Skeletal muscle tissue (tissue), 4 donors: ENCODE data around the gene KITLG. TPM values are rescaled to one million over a fixed set of nuclear protein-coding genes. Genes with fewer than 3 reads are reported as not detected.
"Not testable (repeated sequence)": the region's sequence is repeated elsewhere in the genome, so short reads cannot be mapped to it uniquely, and the experiment has no call there.

ENCODE experiments used
- H3K27ac ChIP-seq: one replicate; pipeline ENCODE4 v1.7.0; 2013; ENCODE audit warnings: mild to moderate bottlenecking, low read depth, low read length, inconsistent platforms
- H3K27me3 ChIP-seq, 3 donors: one replicate each; pipeline ENCODE4 v1.7.0; 2013; ENCODE audit warnings: low read length in 3 of 3; ENCODE audit not compliant: control insufficient read depth in 3 of 3, insufficient read depth in 3 of 3
- H3K36me3 ChIP-seq, 3 donors: one replicate each; pipeline ENCODE4 v1.7.0; 2013; ENCODE audit warnings: low read length in 3 of 3; ENCODE audit not compliant: control insufficient read depth in 3 of 3, insufficient read depth in 3 of 3
- H3K4me1 ChIP-seq, 3 donors: one replicate each; pipeline ENCODE4 v1.7.0; 2013; ENCODE audit warnings: low read length in 3 of 3, mild to moderate bottlenecking in 3 of 3; ENCODE audit not compliant: control insufficient read depth in 3 of 3, insufficient read depth in 3 of 3
- H3K4me3 ChIP-seq, 3 donors: one replicate each; pipeline ENCODE4 v1.7.0; 2013; ENCODE audit warnings: low read length in 3 of 3
- H3K9ac ChIP-seq, 3 donors: one replicate each; pipeline ENCODE4 v1.7.0; 2013; ENCODE audit warnings: low read length in 3 of 3, mild to moderate bottlenecking in 3 of 3, moderate library complexity in 2 of 3, low read depth in 1 of 3
- H3K9me3 ChIP-seq, 3 donors: one replicate each; pipeline ENCODE4 v1.7.0; 2013; ENCODE audit warnings: low read length in 3 of 3; ENCODE audit not compliant: control insufficient read depth in 3 of 3
- total RNA-seq: library from RNA; depleted of rRNA; stranded (reverse); fragments of >200 nt; gene quantifications from one replicate; pipeline ENCODE4 v1.2.3, GENCODE V29; 2014
- donor health status: Osteomylitis.

Gene KITLG
- total RNA-seq, 1 donor from 2014 or later: 14.6 TPM

DNA sequence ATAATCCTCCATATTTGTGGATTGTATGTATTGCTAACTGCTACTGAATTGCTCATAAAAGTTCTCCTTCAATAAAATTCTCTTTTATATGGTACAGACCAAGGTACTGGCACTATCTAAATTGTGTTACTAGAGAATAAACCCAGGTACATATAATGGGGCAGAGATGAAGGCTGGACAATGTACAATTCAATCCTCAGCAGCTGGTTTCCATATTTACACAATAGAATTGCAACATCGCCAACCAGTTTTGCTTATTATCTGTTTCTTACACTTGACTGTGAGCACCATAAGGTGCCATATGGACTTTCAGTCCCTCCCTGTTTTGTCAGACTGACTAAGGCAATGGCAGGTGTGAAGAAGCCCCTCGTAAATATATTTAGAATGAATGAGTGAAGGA lies 18.1 kb downstream of the KITLG start:
- no peaks in the 10 kb centered on the region for H3K4me1 ChIP-seq
- H3K36me3 ChIP-seq: no peaks in the 10 kb centered on the region
- no peaks in the 10 kb centered on the region for H3K27me3 ChIP-seq
- H3K9me3 ChIP-seq: no peaks in the 10 kb centered on the region
- no peak overlapping the region for H3K4me3 ChIP-seq
- H3K27ac ChIP-seq: no peak overlapping the region
- no peak overlapping the region for H3K9ac ChIP-seq

DNA sequence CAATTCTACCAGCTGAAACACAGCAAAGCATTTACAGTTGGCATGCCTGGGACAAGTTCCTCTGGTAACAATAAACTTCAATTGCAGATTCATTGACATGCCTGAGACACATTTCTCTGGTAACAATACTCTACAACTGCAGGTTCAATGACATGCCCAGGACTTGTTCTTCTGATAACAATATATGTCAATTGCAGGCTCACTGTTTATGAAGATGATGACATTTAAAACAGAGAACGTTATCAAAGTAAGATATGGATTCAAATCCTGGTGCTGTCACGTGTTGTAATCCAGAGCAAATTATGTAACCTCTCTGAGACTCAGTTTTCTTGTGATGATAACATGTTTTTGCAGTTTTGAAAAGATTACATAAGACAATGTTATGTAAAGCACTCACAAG lies 20.5 kb downstream of the KITLG start:
- Histone ChIP-seq H3K4me3 (no peak overlapping the region), H3K27me3 (no peaks in the 10 kb centered on the region), H3K27ac (no peak overlapping the region), H3K36me3 (no peaks in the 10 kb centered on the region), H3K4me1 (no peaks in the 10 kb centered on the region), H3K9ac (no peak overlapping the region), H3K9me3 (no peaks in the 10 kb centered on the region)

DNA sequence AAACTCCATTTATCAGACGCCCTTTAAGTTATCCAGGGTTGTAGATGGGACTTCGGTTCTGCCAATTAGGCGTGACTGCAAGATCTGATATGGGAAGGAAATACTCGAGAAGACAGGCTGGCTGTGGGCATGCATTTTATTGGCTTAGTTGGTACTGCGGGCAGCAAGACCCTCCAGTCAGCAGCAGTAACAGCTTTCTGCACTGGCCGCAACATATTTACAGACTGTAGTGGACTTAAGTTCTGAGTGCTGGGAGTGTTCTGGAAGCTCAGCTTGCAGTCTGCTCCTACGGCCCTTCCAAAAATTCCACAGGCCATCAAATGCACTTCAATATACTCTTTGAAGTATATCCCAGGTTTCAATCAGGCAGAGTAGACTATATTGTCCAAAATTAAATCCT lies 21.1 kb downstream of the KITLG start:
- no peaks in the 10 kb centered on the region for H3K27me3 ChIP-seq
- H3K36me3 ChIP-seq: no peaks in the 10 kb centered on the region
- H3K27ac ChIP-seq: no peak overlapping the region

DNA sequence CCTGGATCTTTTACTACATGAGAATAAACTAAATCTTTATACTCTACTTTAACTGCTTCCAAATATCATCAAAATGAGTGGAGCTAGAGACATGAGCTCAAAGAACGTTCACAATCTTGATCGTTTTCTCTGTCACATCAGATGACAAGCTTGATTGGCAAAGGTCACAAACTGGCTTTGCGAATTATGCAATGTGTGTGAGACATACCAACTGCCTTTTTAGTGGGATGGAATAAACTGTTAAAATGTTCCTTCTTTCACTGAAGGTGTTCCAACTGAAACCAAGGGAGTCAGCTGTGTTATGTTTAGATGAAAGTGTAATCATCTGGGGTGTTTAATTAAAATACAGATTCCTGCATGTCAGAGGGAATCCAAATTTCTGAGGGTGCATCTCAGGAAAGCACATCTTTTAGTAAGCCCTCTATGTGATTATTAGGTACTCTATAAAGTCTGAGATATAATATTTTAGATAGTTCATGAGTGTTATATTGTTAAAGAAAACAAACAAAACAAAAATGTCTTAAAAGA lies 21.9 kb downstream of the KITLG start:
- Histone ChIP-seq H3K27ac (no peak overlapping the region), H3K27me3 (no peaks in the 10 kb centered on the region), H3K9me3 (no peaks in the 10 kb centered on the region), H3K36me3 (no peaks in the 10 kb centered on the region), H3K9ac (no peak overlapping the region), H3K4me3 (no peak overlapping the region), H3K4me1 (peaks cover 0 to 4% (median 0%) of the 10 kb centered on the region in 3 donors)

More for the DNA sequence above, 21.1 kb downstream of the KITLG start:
- Histone ChIP-seq H3K9ac (no peak overlapping the region), H3K4me3 (no peak overlapping the region), H3K9me3 (no peaks in the 10 kb centered on the region), H3K4me1 (no peaks in the 10 kb centered on the region)

DNA sequence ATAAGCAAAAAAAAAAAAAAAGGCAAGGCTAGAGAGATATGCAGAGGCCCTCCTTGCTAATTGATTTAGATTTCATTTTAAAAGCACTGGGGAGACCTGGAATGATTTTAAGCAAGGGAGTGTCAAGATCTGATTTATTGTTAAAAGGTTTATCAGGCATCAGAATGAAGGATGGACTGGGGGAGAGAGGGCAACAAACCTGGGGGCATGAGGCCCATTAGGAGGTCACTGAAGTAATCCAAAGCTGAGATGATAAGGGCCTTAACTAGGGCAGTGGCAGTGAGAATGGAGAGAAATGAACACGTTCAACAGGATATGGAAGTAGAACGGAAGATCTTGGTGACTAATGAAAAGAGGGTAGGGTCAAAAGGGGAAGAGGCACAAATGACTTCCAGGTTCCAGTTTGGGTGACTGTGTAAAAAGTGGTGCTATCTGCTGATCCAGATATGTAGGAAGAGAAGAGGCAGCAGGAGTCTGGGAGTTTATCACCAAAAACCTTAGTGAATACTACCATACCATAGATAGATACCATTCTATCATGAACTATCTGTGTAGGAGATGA lies 24.0 kb downstream of the KITLG start:
- Histone ChIP-seq H3K27me3 (no peaks in the 10 kb centered on the region), H3K27ac (no peak overlapping the region), H3K4me1 (peaks cover 0 to 4% (median 2%) of the 10 kb centered on the region in 3 donors), H3K9me3 (no peaks in the 10 kb centered on the region), H3K36me3 (no peaks in the 10 kb centered on the region), H3K9ac (no peak overlapping the region), H3K4me3 (no peak overlapping the region)

DNA sequence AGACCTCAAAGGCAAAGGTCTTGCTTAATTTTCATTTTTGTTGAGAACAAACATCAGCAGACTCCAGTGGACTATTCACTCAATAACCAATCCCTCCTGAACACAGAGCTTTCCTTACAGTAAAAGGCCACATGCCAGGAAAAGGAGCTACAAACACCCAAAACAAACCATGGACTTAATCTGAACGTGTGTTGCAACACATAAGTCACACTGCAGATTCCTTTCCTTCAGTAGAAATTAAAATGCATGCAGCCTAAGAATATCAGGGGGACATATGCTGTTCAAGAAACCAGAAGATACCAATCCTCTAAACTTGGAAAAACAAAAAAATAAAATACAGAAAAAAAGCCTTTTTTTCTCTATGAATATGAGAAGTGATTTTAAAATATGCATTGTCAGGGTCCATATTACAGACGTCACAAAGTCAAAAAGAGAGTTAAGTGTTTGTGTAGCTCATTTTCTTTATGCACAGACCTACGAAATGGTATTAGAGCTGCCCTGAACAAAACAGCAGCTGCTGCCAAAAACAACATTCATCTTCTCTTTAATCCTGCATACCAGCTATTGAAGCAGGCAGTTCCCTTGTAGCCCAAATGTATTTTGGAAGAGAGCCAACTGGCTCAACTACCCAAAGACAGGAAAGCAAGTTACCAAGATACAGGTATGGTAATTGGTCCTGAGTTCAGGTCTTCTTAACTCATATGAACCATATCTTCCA lies 26.2 kb downstream of the KITLG start:
- Histone ChIP-seq H3K36me3 (no peaks in the 10 kb centered on the region), H3K27ac (peak overlapping the region; percentile 11), H3K9ac (no peak overlapping the region), H3K4me1 (peaks cover 0 to 4% (median 2%) of the 10 kb centered on the region in 3 donors), H3K27me3 (no peaks in the 10 kb centered on the region), H3K4me3 (no peak overlapping the region), H3K9me3 (no peaks in the 10 kb centered on the region)

DNA sequence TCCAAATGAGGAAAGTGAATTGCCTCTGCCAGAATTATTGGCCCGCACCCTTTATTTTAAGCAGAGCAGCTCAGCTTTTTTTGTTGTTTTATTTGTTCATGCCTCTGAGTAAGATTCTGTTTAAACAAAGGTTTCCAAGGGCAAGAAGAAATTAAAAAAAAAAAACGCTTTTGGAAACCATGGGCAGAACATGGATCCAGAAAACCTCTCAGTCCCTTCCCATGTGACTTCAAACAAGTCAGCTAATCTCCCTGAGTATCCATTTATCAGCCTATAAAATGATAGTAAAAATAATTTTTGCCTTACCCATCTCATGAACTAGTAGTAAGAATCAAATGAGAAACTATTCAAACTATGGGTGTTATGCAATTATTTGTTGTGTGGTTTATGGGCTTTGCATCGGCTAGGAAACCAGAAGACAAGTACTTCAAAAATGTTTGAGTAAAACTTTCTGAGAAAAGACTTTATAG lies 27.6 kb downstream of the KITLG start:
- peaks cover 0 to 4% (median 2%) of the 10 kb centered on the region in 3 donors for H3K4me1 ChIP-seq
- no peaks in the 10 kb centered on the region for H3K27me3 ChIP-seq
- H3K36me3 ChIP-seq: no peaks in the 10 kb centered on the region
- H3K9me3 ChIP-seq: no peaks in the 10 kb centered on the region
- H3K9ac ChIP-seq: no peak overlapping the region
- no peak overlapping the region for H3K4me3 ChIP-seq
- no peak overlapping the region for H3K27ac ChIP-seq

DNA sequence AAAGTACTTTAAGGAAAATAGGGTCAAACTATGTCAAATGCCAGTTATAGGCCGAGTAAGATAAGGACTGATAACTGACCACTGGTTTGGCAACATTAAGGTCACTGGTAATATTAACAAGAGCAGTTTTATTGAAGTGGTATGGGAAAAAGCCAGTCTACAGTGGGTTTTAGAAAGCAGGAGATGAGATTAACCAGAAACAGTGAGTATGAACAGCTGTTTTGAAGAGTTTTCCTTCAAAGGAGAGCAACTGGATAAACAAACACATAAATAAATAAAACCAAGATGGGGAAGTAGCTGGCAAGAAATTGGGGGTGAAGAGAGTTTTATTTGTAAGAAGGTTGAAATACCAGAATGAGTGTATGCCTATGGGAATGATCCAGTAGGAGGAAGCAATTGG lies 30.3 kb downstream of the KITLG start:
- Histone ChIP-seq H3K27ac (no peak overlapping the region), H3K4me3 (no peak overlapping the region), H3K36me3 (no peaks in the 10 kb centered on the region), H3K4me1 (peaks cover 0 to 4% (median 2%) of the 10 kb centered on the region in 3 donors), H3K9ac (no peak overlapping the region), H3K9me3 (no peaks in the 10 kb centered on the region), H3K27me3 (no peaks in the 10 kb centered on the region)

DNA sequence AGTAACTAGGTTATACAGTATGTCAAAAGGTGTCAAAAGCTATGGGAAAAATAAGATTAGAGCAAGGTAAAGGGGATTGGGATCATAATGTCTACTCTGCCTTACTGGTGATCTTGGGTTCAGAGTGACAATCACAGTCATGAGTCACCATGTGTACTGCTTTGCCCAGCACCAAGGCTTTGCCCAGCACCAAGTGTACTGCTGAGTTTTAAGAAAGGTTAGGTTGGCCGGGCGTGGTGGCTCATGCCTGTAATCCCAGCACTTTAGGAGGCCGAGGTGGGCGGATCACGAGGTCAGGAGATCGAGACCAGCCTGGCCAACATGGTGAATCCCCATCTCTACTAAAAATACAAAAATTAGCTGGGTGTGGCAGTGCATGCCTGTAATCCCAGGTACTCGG lies 32.3 kb downstream of the KITLG start:
- not testable (repeated sequence) for H3K9me3 ChIP-seq, H3K4me3 ChIP-seq, H3K4me1 ChIP-seq, H3K27me3 ChIP-seq, H3K27ac ChIP-seq, H3K36me3 ChIP-seq, H3K9ac ChIP-seq

DNA sequence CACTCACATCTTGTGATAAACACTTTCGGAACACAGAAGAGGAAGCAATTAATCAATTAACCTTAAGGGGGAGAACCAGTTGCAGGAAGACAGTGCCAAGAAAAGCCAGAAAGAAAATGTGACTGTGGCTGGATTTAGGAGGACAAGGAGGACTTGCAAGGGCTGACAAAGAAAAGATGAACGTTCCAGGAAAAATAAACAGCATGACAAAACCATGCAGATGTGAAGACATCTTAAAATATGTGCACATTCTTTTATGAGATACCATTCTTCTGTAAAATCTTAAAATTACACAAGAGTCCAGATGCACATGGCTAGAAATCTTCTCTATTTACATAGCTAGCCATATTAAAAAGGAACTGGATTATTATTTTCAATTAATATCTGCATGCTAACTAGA lies 33.4 kb downstream of the KITLG start:
- Histone ChIP-seq H3K9ac (no peak overlapping the region), H3K4me3 (no peak overlapping the region), H3K9me3 (no peaks in the 10 kb centered on the region), H3K27ac (no peak overlapping the region), H3K27me3 (no peaks in the 10 kb centered on the region), H3K4me1 (no peaks in the 10 kb centered on the region), H3K36me3 (no peaks in the 10 kb centered on the region)
